ENCODE results near the gene TNFRSF1A. TPM values are rescaled to one million over a fixed set of nuclear protein-coding genes. Genes with fewer than 3 reads are reported as not detected.

Gene TNFRSF1A
- polyA plus RNA-seq, 1 donor from 2014 or later = 4.5 TPM

- TF ChIP-seq SMC3 (conservative IDR thresholded peaks at IDR 0.05; ENCODE audit: poor library complexity) (no peak), REST (IDR thresholded peaks at IDR 0.05; ENCODE audit: borderline replicate concordance) (no peak), POLR2AphosphoS5 (IDR thresholded peaks at IDR 0.05) (no peak), RAD21 (conservative IDR thresholded peaks at IDR 0.05) (no peak), MXI1 (conservative IDR thresholded peaks at IDR 0.05; ENCODE audit: poor library complexity, severe bottlenecking) (no peak), EP300 (conservative IDR thresholded peaks at IDR 0.05; ENCODE audit: poor library complexity, severe bottlenecking) (no peak), CTCF (IDR thresholded peaks at IDR 0.05; ENCODE audit: poor library complexity, severe bottlenecking) (no peak), TAF1 (IDR thresholded peaks at IDR 0.05; ENCODE audit: low read depth) (no peak), EZH2 (IDR thresholded peaks at IDR 0.05; ENCODE audit: borderline replicate concordance, insufficient read depth, low read length, poor library complexity, severe bottlenecking) (no peak)
- no peak overlapping the region for H3K27ac ChIP-seq (ENCODE audit: low read length)
- H4K20me1 ChIP-seq (ENCODE audit: insufficient read depth) = no peaks in the 10 kb centered on the region
- no peaks in the 10 kb centered on the region for H3K36me3 ChIP-seq (ENCODE audit: insufficient read depth, low read length)
- H3K9me3 ChIP-seq (ENCODE audit: low read length) = no peaks in the 10 kb centered on the region
- H3K4me2 ChIP-seq (ENCODE audit: low read length) = no peak overlapping the region
- H2AFZ ChIP-seq (ENCODE audit: low read depth, low read length) = no peak overlapping the region
- H3K9me2 ChIP-seq (ENCODE audit: insufficient read depth, low read length) = no peaks in the 10 kb centered on the region
- no peak overlapping the region for H3K9ac ChIP-seq (ENCODE audit: low read length)
- no peaks in the 10 kb centered on the region for H3K27me3 ChIP-seq (ENCODE audit: insufficient read depth, low read depth, low read length)
- H3K4me3 ChIP-seq (ENCODE audit: low read length) = no peak overlapping the region
- no peaks in the 10 kb centered on the region for H3K79me2 ChIP-seq (replicated peaks; ENCODE audit: insufficient read depth, low read length)
- no peaks in the 10 kb centered on the region for H3F3A ChIP-seq (ENCODE audit: insufficient read depth, low read length, poor library complexity, severe bottlenecking)
These were observed 14.5 kb upstream of the TNFRSF1A start for GRCh38 chr12:6356374-6356820.

GRCh38 chr12:6355491-6356373 lies 13.9 kb upstream of the TNFRSF1A start:
- H3K27me3 ChIP-seq (ENCODE audit: insufficient read depth, low read depth, low read length) = no peaks in the 10 kb centered on the region
- no peaks in the 10 kb centered on the region for H3F3A ChIP-seq (ENCODE audit: insufficient read depth, low read length, poor library complexity, severe bottlenecking)
- TF ChIP-seq CTCF (IDR thresholded peaks at IDR 0.05; ENCODE audit: poor library complexity, severe bottlenecking) = no peak
- TF ChIP-seq REST (IDR thresholded peaks at IDR 0.05; ENCODE audit: borderline replicate concordance) = no peak
- no peak for TF ChIP-seq SMC3 (conservative IDR thresholded peaks at IDR 0.05; ENCODE audit: poor library complexity)
- TF ChIP-seq MXI1 (conservative IDR thresholded peaks at IDR 0.05; ENCODE audit: poor library complexity, severe bottlenecking) = no peak
- TF ChIP-seq EP300 (conservative IDR thresholded peaks at IDR 0.05; ENCODE audit: poor library complexity, severe bottlenecking) = no peak
- TF ChIP-seq TAF1 (IDR thresholded peaks at IDR 0.05; ENCODE audit: low read depth) = no peak
- TF ChIP-seq EZH2 (IDR thresholded peaks at IDR 0.05; ENCODE audit: borderline replicate concordance, insufficient read depth, low read length, poor library complexity, severe bottlenecking) = no peak
- TF ChIP-seq POLR2AphosphoS5 (IDR thresholded peaks at IDR 0.05) = no peak
- TF ChIP-seq RAD21 (conservative IDR thresholded peaks at IDR 0.05) = no peak
- H3K4me3 ChIP-seq (ENCODE audit: low read length) = no peak overlapping the region
- H3K9ac ChIP-seq (ENCODE audit: low read length) = no peak overlapping the region
- H3K9me2 ChIP-seq (ENCODE audit: insufficient read depth, low read length) = no peaks in the 10 kb centered on the region
- H3K27ac ChIP-seq (ENCODE audit: low read length) = no peak overlapping the region
- H3K9me3 ChIP-seq (ENCODE audit: low read length) = no peaks in the 10 kb centered on the region
- no peak overlapping the region for H2AFZ ChIP-seq (ENCODE audit: low read depth, low read length)
- H4K20me1 ChIP-seq (ENCODE audit: insufficient read depth) = no peaks in the 10 kb centered on the region
- no peak overlapping the region for H3K4me2 ChIP-seq (ENCODE audit: low read length)
- no peaks in the 10 kb centered on the region for H3K36me3 ChIP-seq (ENCODE audit: insufficient read depth, low read length)
- H3K79me2 ChIP-seq (replicated peaks; ENCODE audit: insufficient read depth, low read length) = no peaks in the 10 kb centered on the region
